NK-92 treated with Interleukin-12 subunit alpha and Interleukin-12 subunit beta, amount 100 ng/mL, for 24 hours (cell line): Measurements from ENCODE around the gene ZCCHC3.

Source experiments
- DNase-seq: peaks from one replicate; lab custom pipeline; 2025; lab: John Stamatoyannopoulos, UW

ZCCHC3 gene

GRCh38 chr20:343107-343506 lies 45.7 kb downstream of the ZCCHC3 start:
- DNase-seq = no peak

DNA sequence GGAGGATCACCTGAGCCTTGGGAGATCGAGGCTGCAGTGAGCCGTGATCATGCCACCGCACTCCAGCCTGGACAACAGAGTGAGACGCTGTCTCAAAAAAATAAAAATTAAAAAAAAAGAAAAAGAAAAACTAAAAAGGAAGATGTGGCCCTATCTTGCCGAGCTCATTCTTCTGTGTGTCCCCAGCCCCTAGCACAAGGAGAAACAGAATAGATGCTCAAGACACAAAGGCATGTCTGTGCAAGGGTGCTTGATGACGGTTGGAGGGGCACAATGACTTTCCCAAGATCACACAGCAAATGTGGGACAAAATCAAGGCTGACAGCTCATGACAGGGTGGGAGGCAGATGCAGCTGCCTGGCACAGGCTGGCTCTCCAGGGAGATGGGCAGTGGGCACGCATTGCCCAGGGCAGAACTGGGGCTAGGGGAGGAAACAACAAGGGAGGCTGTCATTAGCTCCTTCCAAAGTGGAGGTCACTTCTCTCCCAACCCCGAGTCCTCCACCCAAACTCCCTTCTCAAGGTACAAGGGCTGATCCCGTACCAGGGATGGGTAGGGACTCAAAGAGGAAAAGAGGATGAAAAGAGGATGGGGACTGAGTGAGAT lies 48.8 kb downstream of the ZCCHC3 start:
- no peak for DNase-seq

DNA sequence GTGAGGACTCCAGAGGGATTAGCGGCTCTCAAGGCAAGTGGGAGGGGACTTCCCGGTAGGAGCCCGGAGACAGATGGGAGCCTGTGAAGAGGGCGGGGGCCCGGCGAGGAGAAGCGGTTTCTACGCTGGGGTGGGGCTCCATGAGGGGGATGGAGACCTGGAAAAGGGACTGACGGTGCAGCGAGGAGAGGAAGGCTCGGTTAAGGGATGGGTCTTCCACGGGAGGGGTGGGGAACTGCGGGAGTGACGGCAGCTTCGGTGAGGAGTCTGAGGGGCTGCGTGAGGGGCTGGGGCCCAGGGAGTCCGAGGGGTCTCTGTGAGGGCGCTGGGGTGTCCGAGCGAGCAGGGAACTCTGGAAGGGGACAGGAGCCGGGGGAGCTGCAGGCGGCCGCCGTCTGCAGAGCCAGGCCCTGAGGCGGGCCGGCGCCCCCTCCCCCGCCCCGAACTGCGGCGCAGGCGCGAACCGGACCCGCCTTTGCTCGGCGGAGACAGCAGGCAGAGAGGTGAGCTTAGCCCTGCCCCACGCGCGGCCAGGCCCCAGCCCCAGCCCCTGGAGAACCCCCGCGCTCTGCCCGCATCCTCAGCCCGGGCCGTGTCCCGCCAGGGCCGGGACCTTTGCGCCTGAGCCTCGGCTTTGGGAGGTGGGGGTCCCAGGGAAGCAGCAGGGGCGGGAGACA lies 49.4 kb downstream of the ZCCHC3 start, which contains the start of gene NRSN2:
Gene NRSN2, plus strand, starts transcription at position 472 of the 677 bp plus-strand sequence. CDS start 2,533 bp downstream, outside the sequence.
- no peak for DNase-seq

GRCh38 chr20:347317-347639 lies 49.9 kb downstream of the ZCCHC3 start:
- no peak for DNase-seq

DNA sequence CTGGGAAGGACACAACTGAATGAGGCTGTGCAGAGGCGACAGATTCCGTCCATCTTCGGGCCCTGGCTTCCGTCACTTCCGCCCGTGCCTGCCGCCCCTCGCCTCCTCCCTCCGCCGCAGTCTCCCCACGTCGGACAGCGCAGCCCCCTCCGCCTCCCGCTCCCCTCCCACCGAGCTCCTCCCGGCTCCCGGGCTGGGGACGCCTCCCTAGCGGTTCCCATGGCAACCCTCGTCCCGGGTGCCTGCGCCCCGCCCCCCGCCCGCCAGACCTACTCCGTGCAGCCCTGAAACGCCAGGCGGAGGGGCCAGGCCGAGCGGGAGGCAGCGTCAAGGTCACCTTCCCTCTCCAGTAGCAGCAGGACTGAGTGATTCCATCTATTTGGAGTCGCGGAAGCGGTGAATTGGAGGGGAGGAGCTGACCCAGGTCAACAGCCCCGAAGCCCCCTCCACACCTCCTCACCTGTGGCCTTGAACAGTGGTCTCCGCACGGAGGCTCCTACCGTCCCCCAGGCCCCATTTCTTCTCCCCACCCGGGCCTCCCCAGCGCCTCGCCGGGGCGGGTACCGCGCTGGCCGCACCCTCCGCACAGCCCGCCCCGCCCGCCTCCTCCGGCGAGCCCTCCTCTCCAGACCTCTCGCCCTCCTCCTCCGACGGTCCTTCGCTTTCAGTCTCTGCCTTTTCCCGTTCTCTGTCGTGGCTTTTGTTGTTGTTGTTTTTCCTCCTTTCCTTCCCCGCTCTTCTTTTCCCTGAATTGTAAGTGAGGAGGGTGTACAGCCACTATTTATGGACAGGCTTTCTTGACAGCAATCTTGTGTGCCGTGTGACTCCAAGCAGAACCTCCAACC lies 50.5 kb downstream of the ZCCHC3 start:
- DNase-seq = peak; percentile 59

DNA sequence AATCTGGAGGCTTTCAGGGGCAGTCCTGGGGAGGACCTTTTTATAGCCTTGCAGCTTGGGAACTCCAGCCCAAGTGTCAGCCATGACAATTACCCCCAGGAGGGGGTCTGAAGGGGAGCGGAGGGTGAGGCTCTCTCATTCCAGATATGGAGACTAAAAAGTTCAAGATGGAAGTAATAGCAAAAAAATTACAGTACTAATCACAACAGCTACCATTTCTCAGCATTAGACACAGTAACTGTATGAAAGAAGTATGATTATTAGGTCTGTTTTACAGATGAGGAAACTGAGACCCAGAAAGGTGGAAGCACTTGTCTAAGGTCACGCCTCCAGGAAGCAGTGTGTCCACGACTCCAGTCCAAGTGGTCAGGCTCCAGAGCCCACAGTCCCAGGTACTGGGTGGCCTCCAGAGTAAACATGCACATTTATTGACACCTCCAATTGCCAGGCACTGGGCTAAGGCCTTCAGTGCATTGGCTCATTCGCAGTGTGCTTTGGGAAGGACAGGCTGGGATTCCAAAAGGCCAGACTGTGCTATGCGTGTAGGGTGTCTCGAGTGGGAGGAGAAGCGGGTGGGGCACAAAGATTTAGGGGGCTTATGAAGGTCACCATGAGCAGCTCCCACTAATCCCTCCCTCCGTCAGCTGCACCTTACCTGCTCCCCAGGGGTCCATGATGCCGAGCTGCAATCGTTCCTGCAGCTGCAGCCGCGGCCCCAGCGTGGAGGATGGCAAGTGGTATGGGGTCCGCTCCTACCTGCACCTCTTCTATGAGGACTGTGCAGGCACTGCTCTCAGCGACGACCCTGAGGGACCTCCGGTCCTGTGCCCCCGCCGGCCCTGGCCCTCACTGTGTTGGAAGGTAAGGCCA lies 51.8 kb downstream of the ZCCHC3 start:
- DNase-seq = no peak
